ENCODE results near the gene HTRA2.
A peak's percentile ranks its signal among the peaks of the same experiment; 100 is the strongest.

HTRA2 gene

GRCh38 chr2:74572178-74572925 is 42.6 kb downstream of the HTRA2 start:
- ATAC-seq, result no peak
- H3K27ac Mint-ChIP-seq, result no peak overlapping the region
- H3K27me3 Mint-ChIP-seq, result no peaks in the 10 kb centered on the region
- peaks cover 28% of the 10 kb centered on the region for H3K4me1 Mint-ChIP-seq
- H3K9me3 Mint-ChIP-seq, result no peaks in the 10 kb centered on the region
- H3K36me3 Mint-ChIP-seq, result no peaks in the 10 kb centered on the region
- no peak overlapping the region for H3K4me3 Mint-ChIP-seq

- H3K36me3 Mint-ChIP-seq, result no peaks in the 10 kb centered on the region
- H3K4me3 Mint-ChIP-seq, result peak overlapping the region; percentile 57
- peak; percentile 69 for ATAC-seq
- H3K27ac Mint-ChIP-seq, result peak overlapping the region; percentile 72
- no peaks in the 10 kb centered on the region for H3K27me3 Mint-ChIP-seq
- peaks cover 34% of the 10 kb centered on the region for H3K4me1 Mint-ChIP-seq
- no peaks in the 10 kb centered on the region for H3K9me3 Mint-ChIP-seq
Observed at GRCh38 chr2:74573747-74574562, 44.2 kb downstream of the HTRA2 start.

- Mint-ChIP-seq H3K27ac (no peak overlapping the region), H3K4me3 (no peak overlapping the region), H3K36me3 (no peaks in the 10 kb centered on the region), H3K4me1 (peaks cover 34% of the 10 kb centered on the region), H3K9me3 (no peaks in the 10 kb centered on the region), H3K27me3 (no peaks in the 10 kb centered on the region)
- no peak for ATAC-seq
Observed at GRCh38 chr2:74575320-74575719, 45.6 kb downstream of the HTRA2 start.

GRCh38 chr2:74576211-74576862 is 46.6 kb downstream of the HTRA2 start:
- Mint-ChIP-seq H3K9me3 (no peaks in the 10 kb centered on the region), H3K4me3 (no peak overlapping the region), H3K27ac (peak overlapping the region; percentile 69), H3K27me3 (no peaks in the 10 kb centered on the region), H3K4me1 (peaks cover 34% of the 10 kb centered on the region), H3K36me3 (no peaks in the 10 kb centered on the region)
- ATAC-seq, result no peak

GRCh38 chr2:74576863-74577229 is 47.1 kb downstream of the HTRA2 start:
- H3K27me3 Mint-ChIP-seq, result no peaks in the 10 kb centered on the region
- H3K4me1 Mint-ChIP-seq, result peaks cover 34% of the 10 kb centered on the region
- H3K36me3 Mint-ChIP-seq, result no peaks in the 10 kb centered on the region
- H3K27ac Mint-ChIP-seq, result peak overlapping the region; percentile 69
- peak; percentile 56 for ATAC-seq
- no peak overlapping the region for H3K4me3 Mint-ChIP-seq
- H3K9me3 Mint-ChIP-seq, result no peaks in the 10 kb centered on the region

- Mint-ChIP-seq H3K9me3 (no peaks in the 10 kb centered on the region), H3K27ac (peak overlapping the region; percentile 69), H3K4me3 (no peak overlapping the region), H3K4me1 (peaks cover 34% of the 10 kb centered on the region), H3K27me3 (no peaks in the 10 kb centered on the region), H3K36me3 (no peaks in the 10 kb centered on the region)
- peak; percentile 68 for ATAC-seq
Observed at GRCh38 chr2:74577448-74577847, 47.7 kb downstream of the HTRA2 start.

- no peak for ATAC-seq
- Mint-ChIP-seq H3K36me3 (no peaks in the 10 kb centered on the region), H3K9me3 (no peaks in the 10 kb centered on the region), H3K4me1 (peaks cover 33% of the 10 kb centered on the region), H3K27ac (peak overlapping the region; percentile 13), H3K27me3 (no peaks in the 10 kb centered on the region), H3K4me3 (no peak overlapping the region)
Observed at GRCh38 chr2:74578408-74578807, 48.7 kb downstream of the HTRA2 start.

- Mint-ChIP-seq H3K4me1 (peaks cover 33% of the 10 kb centered on the region), H3K27me3 (no peaks in the 10 kb centered on the region), H3K4me3 (no peak overlapping the region), H3K9me3 (no peaks in the 10 kb centered on the region), H3K27ac (no peak overlapping the region), H3K36me3 (no peaks in the 10 kb centered on the region)
- ATAC-seq, result no peak
Observed at GRCh38 chr2:74581463-74581862, 51.7 kb downstream of the HTRA2 start.

GRCh38 chr2:74582184-74582583 is 52.5 kb downstream of the HTRA2 start:
- no peak for ATAC-seq
- Mint-ChIP-seq H3K27me3 (no peaks in the 10 kb centered on the region), H3K36me3 (no peaks in the 10 kb centered on the region), H3K27ac (no peak overlapping the region), H3K9me3 (no peaks in the 10 kb centered on the region), H3K4me3 (no peak overlapping the region), H3K4me1 (peaks cover 26% of the 10 kb centered on the region)

Data from stimulated activated memory B cell treated with anti-CD40 and anti-IgM and Interleukin-4, amounts not matched to agents 10 μg/mL and 1 μg/mL and 100 μg/mL, for 72 hours (primary cell).